Activated CD4-positive, alpha-beta memory T cell treated with anti-CD3 and anti-CD28 coated beads, Interleukin-2, amount 10 ng/mL, durations not matched to agents 7 days and 5 days (primary cell): ENCODE data around the gene IDI2. TPM values are rescaled to one million over a fixed set of nuclear protein-coding genes. Genes with fewer than 3 reads are reported as not detected.
"Not testable (repeated sequence)": the region's sequence is repeated elsewhere in the genome, so short reads cannot be mapped to it uniquely, and the experiment has no call there.

ENCODE experiments used
- CTCF ChIA-PET: fragments of 350-600 bp; sonication (Branson Sonifier 250); formaldehyde crosslinking; loops from one replicate; lab custom pipeline; 2021; ENCODE audit warnings: antibody characterized with exemption, inconsistent platforms; lab: Charles Lee
- POLR2A ChIA-PET: fragments of 350-600 bp; sonication (Branson Sonifier 250); formaldehyde crosslinking; loops from one replicate; lab custom pipeline; 2021; ENCODE audit warnings: antibody characterized with exemption; lab: Charles Lee
- DNase-seq: peaks from one replicate; pipeline ENCODE4 v3.0.0-alpha.2; 2020
- H3K27ac Mint-ChIP-seq: one replicate; pipeline ENCODE4 v1.8.0; 2021; ENCODE audit warnings: mild to moderate bottlenecking, mixed read lengths
- H3K27me3 Mint-ChIP-seq: one replicate; pipeline ENCODE4 v1.8.0; 2021; ENCODE audit warnings: mixed read lengths
- H3K36me3 Mint-ChIP-seq: one replicate; pipeline ENCODE4 v1.8.0; 2021; ENCODE audit warnings: low read depth, mixed read lengths
- H3K4me1 Mint-ChIP-seq: one replicate; pipeline ENCODE4 v1.8.0; 2021; ENCODE audit warnings: mixed read lengths
- H3K4me3 Mint-ChIP-seq: one replicate; pipeline ENCODE4 v1.8.0; 2021; ENCODE audit warnings: mild to moderate bottlenecking, mixed read lengths
- H3K9me3 Mint-ChIP-seq: one replicate; pipeline ENCODE4 v1.8.0; 2021; ENCODE audit warnings: mixed read lengths
- total RNA-seq, 2 experiments: library from RNA; stranded (reverse); gene quantifications; one replicate each; pipeline ENCODE4 v1.2.3, GENCODE V29; 2021

Gene IDI2
- total RNA-seq, 2 experiments from 2014 or later, result not detected

DNA sequence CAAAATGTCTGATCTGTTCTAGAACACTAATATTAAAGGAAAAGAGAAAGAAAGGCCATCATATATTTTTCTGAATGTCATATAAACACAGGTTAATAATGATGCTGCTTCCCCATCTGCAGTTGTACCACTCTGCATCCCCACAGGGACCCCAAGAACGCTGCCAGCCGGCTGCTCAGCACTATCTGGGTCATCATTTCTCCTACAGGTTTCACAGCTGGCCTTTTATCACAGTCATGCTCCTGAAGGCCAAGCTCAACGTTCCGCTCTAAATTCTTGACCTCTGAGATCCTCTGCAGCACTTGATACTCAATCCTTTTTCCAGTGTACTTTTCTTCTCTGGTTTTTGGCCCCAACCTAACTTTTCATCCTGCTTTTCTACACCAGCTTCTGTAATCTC lies 18.5 kb upstream of the IDI2 start:
- H3K36me3 Mint-ChIP-seq, result peaks cover 68% of the 10 kb centered on the region
- H3K27ac Mint-ChIP-seq, result peak overlapping the region; percentile 91
- no peak for DNase-seq
- ChIA-PET POLR2A (interaction anchor here (0.8 to 3.9 kb wide), 6 partner anchors 9 to 209 kb away, joined by 3 to 51 read pairs (median 10); partner anchors contain the start of genes GTPBP4, LARP4B and WDR37), CTCF (interaction anchor here (1.4 to 2.3 kb wide), 3 partner anchors 9 to 56 kb away, joined by 5 to 8 read pairs (median 5); partner anchors contain the start of genes GTPBP4 and WDR37)
- H3K9me3 Mint-ChIP-seq, result no peaks in the 10 kb centered on the region
- H3K4me1 Mint-ChIP-seq, result peaks cover 58% of the 10 kb centered on the region
- peak overlapping the region; percentile 74 for H3K4me3 Mint-ChIP-seq
- H3K27me3 Mint-ChIP-seq, result no peaks in the 10 kb centered on the region

- Mint-ChIP-seq H3K4me3 (peak overlapping the region; percentile 74), H3K4me1 (peaks cover 58% of the 10 kb centered on the region), H3K27ac (peak overlapping the region; percentile 91), H3K27me3 (no peaks in the 10 kb centered on the region), H3K9me3 (no peaks in the 10 kb centered on the region), H3K36me3 (peaks cover 65% of the 10 kb centered on the region)
- DNase-seq, result peak; percentile 53
- ChIA-PET POLR2A (interaction anchor here (0.8 to 3.9 kb wide), 5 partner anchors 10 to 208 kb away, joined by 3 to 51 read pairs (median 12); partner anchors contain the start of genes GTPBP4, LARP4B and WDR37), CTCF (interaction anchor here (0.7 to 2.3 kb wide), 3 partner anchors 10 to 55 kb away, joined by 3 to 8 read pairs (median 5); partner anchors contain the start of genes GTPBP4 and WDR37)
Measured at GRCh38 chr10:1043532-1043995, 17.9 kb upstream of the IDI2 start.

- Mint-ChIP-seq H3K27ac (no peak overlapping the region), H3K4me3 (no peak overlapping the region), H3K9me3 (no peaks in the 10 kb centered on the region), H3K4me1 (peaks cover 64% of the 10 kb centered on the region), H3K36me3 (peaks cover 74% of the 10 kb centered on the region), H3K27me3 (no peaks in the 10 kb centered on the region)
- no peak for DNase-seq
- CTCF ChIA-PET, result interaction anchor here (1.1 to 1.6 kb wide), 3 partner anchors 12 to 24 kb away, joined by 3 to 4 read pairs (median 3); no protein-coding TSS in a partner anchor
- POLR2A ChIA-PET, result interaction anchor here (0.7 kb wide), 1 partner anchor 14 kb away, joined by 3 read pairs; the partner anchor contains the start of gene WDR37
Measured at GRCh38 chr10:1041514-1041913, 15.9 kb upstream of the IDI2 start.

GRCh38 chr10:1040133-1040532 lies 14.5 kb upstream of the IDI2 start:
- Mint-ChIP-seq H3K27ac (no peak overlapping the region), H3K4me3 (no peak overlapping the region), H3K9me3 (no peaks in the 10 kb centered on the region), H3K36me3 (peaks cover 62% of the 10 kb centered on the region), H3K4me1 (peaks cover 59% of the 10 kb centered on the region), H3K27me3 (no peaks in the 10 kb centered on the region)
- ChIA-PET POLR2A (no interaction called here), CTCF (no interaction called here)
- DNase-seq, result no peak

GRCh38 chr10:1038769-1039168 lies 13.1 kb upstream of the IDI2 start:
- H3K27me3 Mint-ChIP-seq, H3K4me3 Mint-ChIP-seq, CTCF ChIA-PET, POLR2A ChIA-PET, DNase-seq, H3K9me3 Mint-ChIP-seq, H3K27ac Mint-ChIP-seq: not testable (repeated sequence)
- Mint-ChIP-seq H3K36me3 (peaks cover 48% of the 10 kb centered on the region), H3K4me1 (peaks cover 45% of the 10 kb centered on the region)

GRCh38 chr10:1037098-1037497 lies 11.4 kb upstream of the IDI2 start:
- peaks cover 34% of the 10 kb centered on the region for H3K4me1 Mint-ChIP-seq
- CTCF ChIA-PET, result no interaction called here
- H3K9me3 Mint-ChIP-seq, result no peaks in the 10 kb centered on the region
- DNase-seq, result no peak
- peak overlapping the region; percentile 8 for H3K27ac Mint-ChIP-seq
- POLR2A ChIA-PET, result interaction anchor here (1.2 to 2.6 kb wide), 3 partner anchors 11 to 32 kb away, joined by 3 to 21 read pairs (median 3); partner anchors contain the start of genes IDI1 and IDI2
- H3K36me3 Mint-ChIP-seq, result peaks cover 38% of the 10 kb centered on the region
- H3K27me3 Mint-ChIP-seq, result no peaks in the 10 kb centered on the region
- H3K4me3 Mint-ChIP-seq, result no peak overlapping the region

GRCh38 chr10:1036341-1036791 lies 10.7 kb upstream of the IDI2 start:
- CTCF ChIA-PET, result interaction anchor here (1.2 kb wide), 1 partner anchor 14 kb away, joined by 5 read pairs; no protein-coding TSS in a partner anchor

DNA sequence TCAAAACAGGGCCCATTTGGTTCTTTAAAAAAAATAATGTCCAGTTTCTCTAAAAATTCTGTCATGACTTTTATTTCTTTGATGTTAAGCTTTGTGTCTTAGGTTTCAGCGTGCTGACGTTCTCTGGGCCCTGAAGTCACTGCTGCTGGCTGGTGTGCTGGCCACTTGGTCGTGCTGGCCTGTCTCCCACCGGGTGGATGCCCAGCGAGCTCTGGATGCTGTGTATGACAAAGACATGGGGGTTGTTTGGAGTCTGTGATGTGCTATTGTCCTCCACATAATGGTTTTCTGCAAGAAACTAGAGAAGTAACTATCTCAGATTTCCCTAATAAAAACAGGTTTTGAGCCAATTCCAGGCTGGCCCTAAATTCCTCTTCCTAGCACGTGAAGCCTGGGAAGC lies 9.5 kb upstream of the IDI2 start:
- Mint-ChIP-seq H3K4me1 (peaks cover 24% of the 10 kb centered on the region), H3K36me3 (peaks cover 22% of the 10 kb centered on the region), H3K9me3 (no peaks in the 10 kb centered on the region), H3K27ac (no peak overlapping the region), H3K27me3 (no peaks in the 10 kb centered on the region), H3K4me3 (no peak overlapping the region)
- POLR2A ChIA-PET, result interaction anchor here (2.6 kb wide), 1 partner anchor 15 kb away, joined by 21 read pairs; the partner anchor contains the start of gene IDI1
- DNase-seq, result no peak
- CTCF ChIA-PET, result interaction anchor here (1.2 kb wide), 1 partner anchor 16 kb away, joined by 5 read pairs; no protein-coding TSS in a partner anchor

More at GRCh38 chr10:1036341-1036791, 10.7 kb upstream of the IDI2 start:
- Mint-ChIP-seq H3K27ac (no peak overlapping the region), H3K27me3 (no peaks in the 10 kb centered on the region), H3K4me1 (peaks cover 33% of the 10 kb centered on the region), H3K36me3 (peaks cover 33% of the 10 kb centered on the region), H3K9me3 (no peaks in the 10 kb centered on the region), H3K4me3 (no peak overlapping the region)
- DNase-seq, result peak; percentile 35
- POLR2A ChIA-PET, result interaction anchor here (1.0 to 2.6 kb wide), 4 partner anchors 14 to 106 kb away, joined by 3 to 21 read pairs (median 4); partner anchors contain the start of gene IDI1

DNA sequence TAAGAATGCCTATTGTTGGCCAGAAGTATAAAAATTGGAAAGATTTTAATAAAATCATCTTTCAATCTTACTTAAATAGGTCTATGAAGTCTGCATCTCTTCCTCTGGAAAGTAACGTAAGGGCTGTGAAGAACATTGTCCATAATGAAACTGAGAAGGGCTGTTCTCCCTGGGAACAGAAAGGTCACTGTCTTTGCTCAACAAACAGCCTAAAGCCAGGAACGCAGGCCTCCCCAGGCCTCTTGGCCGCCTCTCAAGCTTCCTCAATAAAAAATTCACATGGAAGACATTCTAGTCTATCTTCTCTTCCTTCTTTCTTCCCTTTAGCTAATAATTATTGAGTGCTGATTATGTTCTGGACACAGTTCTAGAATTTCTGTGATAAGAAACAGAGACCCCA lies 9.1 kb upstream of the IDI2 start:
- no peaks in the 10 kb centered on the region for H3K27me3 Mint-ChIP-seq
- ChIA-PET POLR2A (interaction anchor here (2.6 kb wide), 1 partner anchor 15 kb away, joined by 21 read pairs; the partner anchor contains the start of gene IDI1), CTCF (no interaction called here)
- no peak for DNase-seq
- no peak overlapping the region for H3K4me3 Mint-ChIP-seq
- peaks cover 21% of the 10 kb centered on the region for H3K4me1 Mint-ChIP-seq
- peaks cover 19% of the 10 kb centered on the region for H3K36me3 Mint-ChIP-seq
- H3K27ac Mint-ChIP-seq, result no peak overlapping the region
- H3K9me3 Mint-ChIP-seq, result no peaks in the 10 kb centered on the region

DNA sequence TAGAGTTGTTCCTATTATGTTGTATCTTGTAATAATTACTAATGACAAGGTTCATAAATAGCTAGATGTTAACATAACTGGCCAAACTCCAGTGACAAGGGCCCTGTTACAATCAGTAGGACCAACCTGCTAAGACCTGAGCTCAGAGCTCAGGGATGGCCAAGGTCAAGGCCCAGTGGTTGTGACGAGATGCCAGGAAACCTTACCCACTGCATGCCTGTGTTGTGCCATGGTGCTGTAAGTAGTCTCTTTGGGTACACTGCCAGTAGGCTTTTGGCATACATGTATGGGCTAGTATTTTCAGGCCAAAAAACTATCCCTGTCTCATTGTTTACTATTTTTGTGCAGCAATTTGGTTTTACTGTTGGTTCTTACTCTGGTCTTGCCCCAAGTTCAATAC lies 7.9 kb upstream of the IDI2 start:
- Mint-ChIP-seq H3K9me3 (no peaks in the 10 kb centered on the region), H3K4me1 (peaks cover 21% of the 10 kb centered on the region), H3K27ac (no peak overlapping the region), H3K36me3 (peaks cover 19% of the 10 kb centered on the region), H3K4me3 (no peak overlapping the region), H3K27me3 (no peaks in the 10 kb centered on the region)
- ChIA-PET CTCF (no interaction called here), POLR2A (interaction anchor here (1.1 to 1.5 kb wide), 2 partner anchors 22 to 102 kb away, joined by 3 read pairs; partner anchors contain the start of genes LARP4B and WDR37)
- DNase-seq, result no peak

DNA sequence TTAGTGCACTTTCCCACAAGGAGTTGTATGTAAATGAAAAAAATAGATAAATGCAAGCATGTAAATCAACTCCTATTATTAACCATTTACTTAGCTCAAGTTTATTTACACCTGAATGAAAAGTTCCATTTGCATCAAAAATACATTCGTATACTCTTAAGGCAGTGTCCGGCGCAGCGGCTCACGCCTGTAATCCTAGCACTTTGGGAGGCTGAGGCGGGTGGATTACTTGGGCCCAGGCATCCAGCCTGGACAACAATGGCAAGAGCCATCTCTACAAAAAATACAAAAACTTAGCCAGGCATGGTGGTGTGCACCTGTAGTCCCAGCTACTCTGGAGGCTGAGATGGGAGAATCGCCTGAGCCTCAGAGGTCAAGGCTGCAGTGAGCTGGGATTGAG lies 4.2 kb upstream of the IDI2 start:
- no peak for DNase-seq
- ChIA-PET CTCF (interaction anchor here (1.2 kb wide), 1 partner anchor 12 kb away, joined by 4 read pairs; no protein-coding TSS in a partner anchor), POLR2A (interaction anchor here (0.8 kb wide), 1 partner anchor 19 kb away, joined by 3 read pairs; the partner anchor contains the start of gene IDI1)
- Mint-ChIP-seq H3K36me3 (no peaks in the 10 kb centered on the region), H3K27me3 (no peaks in the 10 kb centered on the region), H3K4me1 (no peaks in the 10 kb centered on the region), H3K9me3 (no peaks in the 10 kb centered on the region), H3K4me3 (no peak overlapping the region), H3K27ac (no peak overlapping the region)

DNA sequence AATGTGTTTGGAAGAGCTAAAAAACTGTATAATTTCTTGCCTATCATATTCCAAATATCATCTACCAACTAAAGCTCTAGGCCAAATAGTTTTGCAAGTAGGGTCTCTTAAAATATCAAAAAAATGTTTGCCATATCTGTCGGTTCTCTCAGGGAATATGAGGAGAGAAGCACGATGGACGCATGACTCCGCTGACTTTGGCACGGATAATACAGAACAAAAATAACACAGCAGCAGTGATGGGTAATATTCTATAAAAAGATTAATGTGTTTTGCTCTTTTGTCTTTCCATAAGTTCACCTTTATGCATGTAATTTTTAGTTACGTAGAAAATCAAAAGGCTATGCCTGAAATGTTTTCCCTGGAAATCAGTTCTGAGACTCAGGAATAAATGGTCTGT lies 919 bp upstream of the IDI2 start:
- Mint-ChIP-seq H3K27me3 (no peaks in the 10 kb centered on the region), H3K27ac (no peak overlapping the region), H3K4me1 (no peaks in the 10 kb centered on the region), H3K4me3 (no peak overlapping the region), H3K9me3 (no peaks in the 10 kb centered on the region), H3K36me3 (no peaks in the 10 kb centered on the region)
- no peak for DNase-seq
- ChIA-PET CTCF (no interaction called here), POLR2A (interaction anchor here (1.0 kb wide), 1 partner anchor 11 kb away, joined by 3 read pairs; no protein-coding TSS in a partner anchor)

GRCh38 chr10:1024103-1024502 lies 1.6 kb downstream of the IDI2 start:
- ChIA-PET CTCF (no interaction called here), POLR2A (no interaction called here)
- DNase-seq, result no peak
- no peaks in the 10 kb centered on the region for H3K4me1 Mint-ChIP-seq
- H3K9me3 Mint-ChIP-seq, result no peaks in the 10 kb centered on the region
- H3K27me3 Mint-ChIP-seq, result no peaks in the 10 kb centered on the region
- H3K4me3 Mint-ChIP-seq, result no peak overlapping the region
- peaks cover 13% of the 10 kb centered on the region for H3K36me3 Mint-ChIP-seq
- H3K27ac Mint-ChIP-seq, result no peak overlapping the region
